Endometrium (tissue), 2 donors: Measurements from ENCODE around the gene TRMU.

Experiments used
- FAIRE-seq: peaks from 2 replicates; lab custom pipeline; 2012; peaks lifted over from hg19 to GRCh38; lab: Jason Lieb, UNC
- donor health status: control.
- donor health status: control.

The TRMU gene

DNA sequence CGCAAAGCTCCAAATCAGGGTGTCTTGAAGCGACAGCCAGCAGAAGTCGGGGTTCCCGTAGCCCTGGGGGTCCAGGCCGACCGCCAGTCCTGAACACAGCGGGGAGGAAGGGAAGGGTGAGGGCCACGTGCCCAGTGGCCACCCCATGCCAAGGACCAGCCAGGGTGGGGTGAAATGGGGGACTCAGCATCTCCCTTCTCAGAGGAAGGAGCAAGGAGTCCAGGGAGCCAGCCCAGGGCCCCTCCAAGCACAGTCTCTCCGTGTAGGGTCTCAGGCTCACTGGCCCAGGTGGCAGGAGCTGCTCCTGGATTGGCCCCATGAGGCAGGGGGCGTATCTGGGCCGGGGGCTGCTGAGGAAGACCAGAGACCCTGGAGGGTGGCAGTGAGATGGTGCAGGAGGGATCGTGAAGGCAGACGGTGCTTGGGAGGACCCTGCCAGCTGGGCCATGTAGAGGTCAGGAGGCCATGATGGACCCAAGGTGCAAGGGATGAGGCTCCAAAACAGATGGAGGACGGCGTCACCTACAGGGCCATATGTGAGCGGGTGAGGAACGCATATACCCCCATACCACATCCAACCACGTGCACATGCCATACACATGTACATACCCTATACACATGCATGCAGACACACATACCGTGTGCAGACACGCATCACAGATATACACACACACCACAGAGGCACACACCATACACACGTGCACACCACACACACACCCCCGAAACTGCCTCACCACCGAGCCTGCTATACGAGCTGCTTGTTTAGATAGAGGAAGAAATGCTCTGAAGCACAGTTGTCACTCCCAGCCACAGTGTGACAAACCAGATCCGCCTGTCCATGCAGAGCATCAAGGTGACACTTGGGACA lies 34.4 kb downstream of the TRMU start:
- no peak for FAIRE-seq

DNA sequence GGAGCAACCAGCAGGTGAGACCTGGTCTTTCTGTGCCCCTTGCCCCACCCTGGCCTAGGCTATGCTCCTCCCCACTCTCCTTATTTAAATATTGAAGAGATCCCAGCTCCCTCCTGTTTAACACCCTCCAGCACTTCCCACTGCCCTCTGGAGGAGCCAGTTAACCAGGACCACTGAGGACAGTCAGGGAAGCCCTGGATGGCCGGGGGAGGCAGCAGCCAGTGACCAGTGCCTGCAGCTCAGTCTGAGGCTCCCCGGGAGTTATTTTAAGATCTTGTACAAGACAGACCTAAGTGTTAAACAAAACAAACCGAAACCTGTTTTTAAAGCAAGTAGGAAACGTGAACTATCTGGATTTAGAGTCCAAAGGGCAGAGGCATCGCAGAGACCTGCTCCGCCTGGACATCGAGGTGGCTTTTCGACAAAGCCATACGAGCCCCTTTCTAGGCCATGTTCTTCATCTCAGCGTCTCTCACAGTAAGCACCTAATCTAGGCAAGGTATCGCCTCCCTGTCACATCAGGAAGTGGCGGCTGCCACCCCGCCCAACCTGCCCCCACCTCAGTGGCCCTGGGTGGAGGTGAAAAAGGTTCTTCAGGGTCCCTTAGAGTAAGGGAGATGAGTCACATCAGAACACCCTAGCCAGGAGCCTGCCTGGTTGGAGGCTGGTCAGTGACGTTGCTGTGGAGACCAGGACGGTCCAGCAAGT lies 35.2 kb downstream of the TRMU start:
- no peak for FAIRE-seq

DNA sequence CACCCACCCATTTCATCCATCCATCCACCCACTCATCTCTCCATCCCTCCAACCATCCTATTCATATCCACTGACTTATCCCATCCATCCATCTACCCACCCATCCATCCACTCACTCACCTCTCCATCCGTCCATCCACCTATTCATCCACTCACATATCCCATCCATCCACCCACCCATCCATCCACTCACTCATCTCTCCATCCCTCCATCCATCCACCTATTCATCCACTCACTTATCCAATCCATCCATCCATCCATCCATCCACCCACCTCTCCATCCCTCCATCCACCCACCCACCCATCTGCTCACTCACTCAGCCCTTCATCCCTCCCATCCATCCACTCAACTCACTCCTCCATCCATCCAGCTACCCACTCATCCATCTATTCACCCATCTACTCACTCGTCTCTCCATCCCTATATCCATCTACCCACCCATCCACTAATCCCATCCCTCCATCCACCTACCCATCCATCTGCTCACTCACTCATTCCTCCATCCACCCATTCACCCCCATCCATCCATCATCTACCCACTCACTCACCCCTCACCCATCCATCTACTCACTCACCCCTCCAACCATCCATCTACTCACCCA lies 36.2 kb downstream of the TRMU start:
- no peak for FAIRE-seq

DNA sequence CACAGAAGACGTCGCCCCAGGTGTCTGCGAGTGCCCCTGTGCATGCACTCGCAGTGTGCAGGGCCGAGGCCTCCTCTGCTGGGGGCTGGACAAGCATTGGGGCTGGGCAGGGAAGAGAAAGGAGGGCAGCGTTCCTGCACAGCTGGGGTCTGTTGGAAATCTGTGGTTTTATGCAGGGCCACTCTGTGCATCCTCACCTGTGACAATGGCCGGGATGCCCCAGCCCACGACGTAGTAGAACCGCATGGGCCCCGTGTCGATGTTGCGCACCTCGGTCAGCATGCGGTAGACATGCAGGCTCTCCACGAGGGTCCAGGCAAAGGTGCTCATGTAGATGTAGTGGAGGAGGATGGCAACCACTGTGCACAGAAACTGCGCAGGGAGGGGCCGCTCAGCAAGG lies 37.2 kb downstream of the TRMU start:
- no peak for FAIRE-seq

DNA sequence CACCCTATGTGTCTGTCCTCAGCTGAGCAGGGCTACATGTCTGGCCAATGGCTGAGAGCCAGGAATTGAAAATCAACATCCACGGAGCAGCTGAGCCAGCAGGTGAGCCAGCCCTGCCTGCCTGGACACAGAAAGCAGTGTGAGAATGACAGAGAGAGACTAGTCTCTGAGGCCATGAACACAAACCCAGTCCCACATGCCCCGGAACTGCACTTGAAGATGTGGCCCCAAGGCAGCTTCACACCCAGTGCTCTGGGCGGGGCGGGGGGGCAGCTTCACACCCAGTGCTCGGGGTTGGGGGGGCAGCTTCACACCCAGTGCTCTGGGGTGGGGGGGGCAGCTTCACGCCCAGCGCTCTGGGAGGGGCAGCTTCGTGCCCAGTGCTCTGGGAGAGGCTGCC lies 37.6 kb downstream of the TRMU start:
- no peak for FAIRE-seq

DNA sequence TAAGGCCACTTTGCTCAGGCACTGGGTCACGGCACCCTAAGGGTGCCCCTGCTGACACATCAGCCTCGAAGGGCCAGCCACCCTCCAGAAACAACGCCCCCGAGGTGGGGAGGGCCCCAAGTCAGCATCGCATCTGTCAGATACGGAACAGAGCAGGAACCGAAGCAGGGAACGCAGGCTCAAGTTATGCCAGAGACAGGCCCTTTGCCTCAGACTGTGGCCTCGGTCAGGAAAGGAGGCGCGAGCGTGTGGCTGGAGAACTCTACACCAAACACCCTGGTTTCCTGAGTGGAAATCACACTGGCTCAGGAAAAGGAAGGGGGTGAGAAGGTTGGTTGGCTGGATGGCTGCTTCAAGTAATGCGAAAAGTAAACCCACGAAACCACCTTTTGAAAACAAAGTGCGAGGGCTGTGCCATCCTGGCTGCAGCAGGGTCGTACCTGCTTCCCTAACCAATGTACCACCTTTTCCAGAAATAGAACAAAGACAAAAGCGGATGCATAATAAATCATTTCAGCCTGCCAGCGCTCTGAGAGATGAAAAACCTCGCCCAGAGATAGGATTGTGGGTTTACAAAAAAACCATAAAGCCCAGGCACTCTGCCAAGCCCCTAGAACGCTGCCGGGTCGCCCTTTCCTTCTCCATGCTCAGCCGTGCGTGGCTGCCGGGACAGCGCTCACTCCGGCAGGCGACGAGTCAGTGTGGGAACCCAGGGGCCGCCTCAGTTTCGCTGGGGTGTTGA lies 38.6 kb downstream of the TRMU start:
- no peak for FAIRE-seq

DNA sequence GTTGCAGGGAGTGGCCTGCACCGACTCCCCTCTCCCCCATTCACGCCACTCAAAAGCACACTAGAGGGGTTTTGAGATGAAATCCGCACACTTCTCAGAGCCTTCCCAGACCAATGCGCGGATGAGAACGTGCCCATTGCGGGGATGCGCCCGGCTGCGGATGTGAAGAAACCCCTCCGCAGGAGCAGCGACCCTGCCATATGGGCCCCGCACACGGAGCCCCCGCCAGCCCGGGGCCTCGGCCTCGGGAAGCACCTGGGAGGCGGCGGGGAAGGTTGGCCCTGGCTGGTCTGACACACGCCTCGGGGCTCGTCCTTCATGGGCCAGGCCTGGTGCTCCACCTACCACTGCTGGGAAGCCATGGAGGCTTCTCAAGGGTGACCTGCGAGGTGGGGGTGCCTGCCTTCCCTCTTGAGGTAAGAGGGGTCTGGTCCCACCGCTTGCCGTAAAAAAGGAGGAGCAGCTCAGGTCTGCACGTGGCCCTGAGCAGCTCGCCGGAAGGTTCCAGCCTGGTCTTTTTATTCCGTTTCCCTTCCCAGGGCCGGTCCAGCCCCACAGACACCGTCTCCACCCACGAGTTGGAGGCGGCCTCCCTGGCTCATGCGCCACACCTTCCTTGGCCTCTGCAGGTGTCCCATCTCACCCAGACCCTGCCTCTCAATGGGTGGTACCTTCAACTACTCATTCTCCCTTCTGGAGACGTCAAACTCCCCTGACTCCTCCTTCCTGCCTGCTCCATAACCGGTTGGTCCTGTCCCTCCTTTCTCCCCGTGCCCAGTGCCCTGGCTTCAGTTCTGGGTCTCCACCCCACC lies 39.4 kb downstream of the TRMU start:
- no peak for FAIRE-seq

DNA sequence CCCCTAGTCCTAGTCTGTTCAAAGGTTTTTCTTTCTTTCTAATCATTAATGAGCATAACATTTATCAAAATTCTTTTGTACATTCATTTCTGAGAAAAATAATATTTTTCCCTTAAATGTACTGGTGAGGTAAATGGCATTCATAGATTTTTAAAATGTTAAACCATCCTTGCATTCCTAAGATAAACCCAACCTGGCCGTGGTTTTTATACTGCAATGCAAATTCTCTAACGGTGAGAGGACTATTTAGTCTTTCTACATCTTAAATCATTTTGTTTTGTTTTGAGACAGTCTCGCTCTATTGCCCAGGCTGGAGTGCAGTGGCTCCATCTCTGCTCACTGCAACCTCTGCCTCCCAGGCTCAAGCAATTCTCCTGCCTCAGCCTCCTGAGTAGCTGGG lies 40.6 kb downstream of the TRMU start:
- FAIRE-seq: no peak

DNA sequence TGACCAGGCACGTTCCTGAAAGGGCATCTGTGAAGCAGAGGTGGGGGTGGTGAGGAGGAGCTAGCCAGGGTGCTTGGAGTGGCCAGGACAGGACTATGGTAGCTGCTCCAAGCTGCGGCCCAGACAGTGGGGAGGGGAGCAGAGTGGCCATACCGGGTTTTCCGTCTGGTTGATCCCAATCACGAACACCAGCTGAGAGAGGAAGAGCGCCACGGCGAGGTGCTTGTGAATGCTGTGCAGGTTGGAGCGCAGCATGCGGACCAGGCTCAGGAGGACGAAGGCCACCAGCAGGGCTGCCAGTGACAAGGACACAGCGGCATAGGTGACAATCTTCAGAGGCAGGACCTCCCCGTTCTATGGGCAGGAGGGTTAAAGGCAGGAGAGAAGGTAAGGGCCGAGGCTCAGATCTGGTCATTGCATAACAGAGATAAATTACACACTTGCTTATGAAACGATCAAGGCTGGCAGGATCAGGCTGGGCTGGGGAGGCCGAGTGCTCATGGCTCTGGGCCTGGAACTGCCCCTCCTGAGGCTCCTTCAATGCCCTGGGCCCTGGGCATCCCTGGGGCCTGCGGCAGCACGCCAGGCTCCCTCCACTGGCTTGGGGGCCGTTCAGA lies 41.5 kb downstream of the TRMU start:
- FAIRE-seq: no peak

DNA sequence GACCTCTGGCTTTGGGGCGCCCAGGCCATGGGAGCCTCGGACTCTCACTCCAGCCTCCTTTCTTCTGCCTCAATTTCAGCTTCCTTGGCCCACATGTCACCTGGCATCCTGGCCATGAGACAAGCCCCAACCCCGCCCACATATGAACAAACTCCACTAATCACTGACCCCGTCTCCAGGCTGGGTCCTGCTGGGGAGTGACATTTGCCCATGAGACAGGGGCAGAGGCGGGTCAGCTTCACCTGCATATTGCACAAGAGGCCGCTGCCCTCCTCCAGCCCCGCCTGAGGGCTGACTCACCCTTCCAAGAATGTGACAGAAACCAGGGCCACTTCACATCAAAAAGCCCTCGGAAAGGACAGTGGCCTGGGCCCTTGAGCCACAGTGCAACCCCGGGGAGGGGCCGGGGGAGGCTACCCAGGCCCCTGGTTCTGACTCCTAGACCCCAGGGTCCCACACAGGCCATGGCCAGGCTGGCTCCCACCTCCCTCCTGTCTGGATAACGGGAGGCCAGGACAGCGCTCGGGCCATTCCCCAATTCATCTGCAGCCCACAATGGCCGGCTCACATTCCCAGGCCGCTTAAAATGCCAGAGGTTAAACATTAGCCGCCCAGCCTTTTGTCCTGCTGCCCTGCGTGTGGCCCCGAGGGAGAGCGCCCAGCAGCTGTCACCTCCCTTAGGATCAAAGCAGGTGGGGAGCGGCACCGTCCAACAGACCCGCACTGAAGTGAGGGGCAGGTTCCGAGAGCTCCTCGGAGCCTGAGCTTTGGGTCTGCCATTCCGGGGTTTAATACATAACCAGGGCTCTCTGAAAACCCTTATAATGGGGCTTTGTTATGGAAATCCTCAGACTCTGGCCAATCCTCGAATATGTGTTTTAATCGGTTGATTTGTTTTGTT lies 42.3 kb downstream of the TRMU start:
- no peak for FAIRE-seq

DNA sequence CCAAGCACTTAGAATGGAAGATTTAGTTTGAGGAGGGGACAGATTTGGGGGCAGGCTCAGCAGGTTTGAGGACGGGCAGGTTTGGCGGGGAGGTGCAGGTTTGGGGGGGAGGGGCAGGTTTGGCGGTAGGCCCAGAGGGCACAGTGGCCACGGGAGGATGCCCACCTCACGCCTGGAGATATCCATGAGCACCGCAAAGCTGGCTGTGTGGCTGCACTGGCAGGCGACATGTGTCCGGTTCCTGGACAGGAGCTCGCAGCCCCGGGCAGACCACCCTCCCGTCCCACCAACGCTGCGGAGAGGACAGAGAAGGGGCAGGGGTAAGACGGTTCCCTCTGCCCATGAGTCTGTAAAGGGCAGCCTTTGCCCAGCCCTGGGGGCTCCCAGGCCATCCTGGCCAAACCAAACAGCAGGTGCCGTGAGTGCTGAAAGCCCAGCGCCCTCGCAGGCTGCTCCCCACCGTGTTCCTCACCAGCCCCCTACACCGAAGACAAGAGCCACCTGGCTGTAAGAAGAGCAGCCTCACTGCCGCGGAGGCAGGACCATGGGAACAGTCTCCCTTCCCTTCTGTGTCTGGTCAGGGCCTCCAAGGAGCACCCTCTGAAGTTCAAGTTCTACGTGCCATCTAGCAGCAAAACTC lies 43.0 kb downstream of the TRMU start:
- no peak for FAIRE-seq

DNA sequence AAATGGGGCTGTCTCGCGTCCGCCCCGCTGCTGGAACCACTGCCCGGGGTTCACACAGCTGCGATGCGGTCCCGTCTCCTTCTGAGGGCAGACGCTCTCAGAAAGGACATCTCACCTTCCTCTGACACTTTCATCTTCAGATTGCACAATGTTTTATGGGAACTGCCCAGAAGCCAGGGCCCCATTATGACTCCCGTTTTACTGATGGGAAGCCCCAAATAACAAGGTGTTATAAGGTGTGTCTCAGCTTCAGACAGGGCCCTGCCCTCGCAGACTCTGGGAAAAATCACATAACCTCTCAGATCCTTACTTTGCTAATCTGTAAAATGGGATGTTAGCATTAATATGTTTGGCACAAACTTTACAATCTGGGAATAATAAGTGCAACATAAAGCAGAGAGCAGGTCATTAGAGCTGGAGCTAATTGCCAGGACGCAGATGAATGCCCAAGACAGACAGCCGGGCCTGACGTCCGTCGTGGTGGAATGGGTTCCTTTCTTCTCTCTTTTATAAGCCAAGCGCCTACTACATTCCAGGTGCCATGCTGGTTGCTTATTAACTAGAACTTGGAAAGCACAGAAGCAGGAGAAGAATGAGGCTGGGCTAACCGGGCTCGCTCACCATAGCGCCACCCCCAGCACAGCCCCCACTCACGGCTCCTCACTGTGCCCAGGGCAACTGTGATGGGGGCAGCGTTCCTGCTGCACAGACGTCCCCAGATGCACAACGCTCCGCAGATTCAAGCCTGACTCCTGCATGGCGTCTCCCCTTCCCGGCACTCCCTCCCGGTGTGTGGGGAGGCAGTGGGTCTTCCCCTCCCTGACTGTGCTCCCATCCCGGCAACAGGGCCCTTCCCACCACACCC lies 43.8 kb downstream of the TRMU start:
- no peak for FAIRE-seq

DNA sequence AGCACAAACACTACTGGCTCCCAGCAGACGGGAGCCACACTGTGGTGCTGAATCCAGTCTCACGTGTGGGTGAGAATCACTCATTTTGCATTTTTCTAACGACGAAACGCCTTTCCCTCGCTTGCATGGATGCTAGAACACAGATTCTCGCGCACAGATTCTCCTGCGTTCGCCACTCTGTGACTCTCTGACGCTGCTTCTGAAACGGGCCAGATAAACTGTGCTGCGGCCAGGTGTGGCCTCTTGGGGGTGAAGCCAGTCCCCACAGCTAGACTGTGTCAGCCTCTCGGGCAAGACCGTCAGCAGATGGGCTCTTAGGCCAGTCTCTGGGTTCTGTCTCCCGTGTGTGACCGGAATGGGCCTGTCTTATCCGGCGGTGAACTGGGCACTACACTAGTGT lies 44.6 kb downstream of the TRMU start:
- FAIRE-seq: no peak

DNA sequence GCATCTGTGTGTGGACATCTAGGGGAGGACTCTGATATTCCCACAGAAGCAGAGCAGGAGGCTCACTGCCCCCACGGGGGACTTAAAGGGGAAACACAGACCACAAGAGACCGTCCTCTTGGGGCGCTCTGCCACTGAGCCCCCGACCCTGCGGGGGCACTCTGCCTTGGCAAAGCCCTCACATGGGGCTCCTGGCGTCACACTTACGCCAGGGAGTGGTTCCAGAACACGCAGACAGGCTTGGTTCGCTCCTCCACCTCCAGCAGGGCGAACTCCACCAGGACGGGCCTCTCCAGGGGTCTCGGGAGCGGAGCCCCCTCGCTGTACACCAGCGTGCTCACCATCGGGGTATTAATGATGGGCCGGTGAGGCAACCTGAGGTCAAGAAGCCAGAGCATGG lies 45.1 kb downstream of the TRMU start:
- FAIRE-seq: no peak

DNA sequence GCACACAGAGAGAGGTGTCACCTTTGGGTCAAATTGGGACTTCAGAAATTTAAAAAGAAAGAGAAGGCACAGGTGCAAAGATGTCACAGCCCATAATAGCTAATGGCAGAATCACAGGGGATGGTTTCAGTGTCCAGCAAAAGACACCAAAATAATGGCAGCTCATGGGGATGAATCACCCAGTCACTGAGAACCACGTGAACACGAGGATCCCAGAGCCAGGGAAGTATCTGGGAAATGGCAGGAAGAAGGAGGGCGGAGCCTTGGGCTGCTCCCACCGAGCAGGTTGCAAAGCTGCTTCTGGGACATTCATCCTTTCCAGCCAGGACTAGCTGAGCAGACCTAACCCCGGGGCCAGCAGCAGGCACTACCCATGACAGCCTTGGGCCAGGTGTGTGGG lies 45.6 kb downstream of the TRMU start:
- FAIRE-seq: no peak

DNA sequence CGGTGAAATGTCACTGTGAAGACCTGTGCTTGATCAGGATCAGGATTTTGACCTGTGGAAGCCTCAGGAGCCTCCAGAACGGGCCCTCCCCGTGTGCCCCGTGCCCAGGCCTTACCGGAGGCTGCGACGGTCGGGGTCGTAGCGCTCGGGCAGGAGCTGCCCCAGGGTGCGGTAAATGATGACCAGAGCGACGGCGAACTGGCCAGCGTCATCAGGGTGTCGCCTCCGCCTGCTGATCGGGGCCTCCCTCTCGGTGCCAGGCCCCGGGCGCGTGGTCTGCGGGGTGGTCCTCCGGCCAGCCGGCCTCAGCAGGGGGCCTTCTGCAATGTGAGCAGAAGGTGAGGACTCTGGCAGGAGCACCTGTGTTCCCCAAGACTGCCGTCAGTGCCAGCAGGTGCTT lies 46.2 kb downstream of the TRMU start:
- no peak for FAIRE-seq

DNA sequence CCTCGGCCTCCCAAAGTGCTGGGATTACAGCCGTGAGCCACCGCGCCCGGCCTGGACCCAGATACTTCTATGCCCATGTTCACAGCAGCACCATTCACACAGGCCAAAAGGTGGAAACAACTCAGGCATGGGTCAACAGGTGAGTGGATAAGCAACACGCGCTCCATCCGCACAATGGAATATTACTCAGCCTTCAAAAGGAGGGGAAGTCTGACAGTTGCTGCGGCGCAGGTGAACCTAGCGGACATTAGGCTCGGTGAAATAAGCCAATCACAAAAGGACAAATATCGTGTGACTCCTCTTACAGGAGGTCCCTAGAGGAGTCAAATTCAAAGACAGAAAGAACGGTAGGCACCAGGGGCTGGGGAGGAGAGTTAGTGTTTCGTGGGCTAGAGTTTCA lies 47.0 kb downstream of the TRMU start:
- no peak for FAIRE-seq

DNA sequence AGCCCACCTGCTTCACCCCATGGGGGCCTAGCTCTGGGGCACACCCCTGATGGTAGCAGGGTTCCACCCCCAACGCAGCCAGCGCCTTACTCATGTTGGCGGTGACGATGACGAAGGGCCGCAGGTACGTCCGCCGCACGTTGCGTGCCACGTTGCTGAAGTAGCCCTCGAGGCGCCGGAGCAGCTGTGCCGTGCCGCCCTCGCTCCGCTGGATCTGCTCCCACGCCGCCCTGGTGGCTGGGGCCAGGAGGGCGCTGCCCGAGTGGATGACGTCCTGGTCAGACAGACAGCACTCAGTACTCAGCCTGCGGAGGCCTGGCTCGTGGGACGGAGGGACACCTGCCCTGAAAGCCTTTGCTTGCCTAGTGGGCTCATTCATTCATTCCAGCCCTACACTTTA lies 50.8 kb downstream of the TRMU start:
- FAIRE-seq: no peak

DNA sequence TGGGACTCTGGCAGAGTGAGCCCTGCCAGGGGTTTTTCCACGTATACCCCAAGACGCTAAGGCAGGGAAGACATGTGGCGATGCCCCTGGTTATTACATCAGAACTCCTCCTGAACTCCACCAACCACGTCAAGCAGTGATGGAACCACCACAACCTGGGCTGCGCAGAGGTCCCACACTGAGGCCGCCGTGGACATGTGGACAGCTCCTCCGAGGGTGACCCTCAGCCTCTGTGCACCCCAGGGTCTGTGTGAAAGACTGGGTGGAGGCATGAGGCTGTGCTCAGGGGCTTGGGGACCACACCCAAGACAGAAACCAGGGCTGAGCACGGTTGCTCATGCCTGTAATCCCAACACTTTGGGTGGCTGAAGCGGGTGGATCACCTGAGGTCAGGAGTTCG lies 52.2 kb downstream of the TRMU start:
- FAIRE-seq: no peak
